ENCODE results near the gene C1orf174. TPM values are rescaled to one million over a fixed set of nuclear protein-coding genes. Genes with fewer than 3 reads are reported as not detected.

The C1orf174 gene
- total RNA-seq, 1 experiment from 2014 or later, result 70.9 TPM

- Histone ChIP-seq H2AFZ (ENCODE audit: low read length) (peak overlapping the region; percentile 95), H3K9ac (ENCODE audit: low read length) (peak overlapping the region; percentile 97), H3K9me3 (ENCODE audit: low read length) (no peaks in the 10 kb centered on the region), H3K9me2 (replicated peaks; ENCODE audit: low read length) (no peaks in the 10 kb centered on the region), H3K27ac (ENCODE audit: low read length) (peak overlapping the region; percentile 85; the same call in 1 of the 2 replicates), H3K4me2 (ENCODE audit: low read length) (peak overlapping the region; percentile 92), H3F3A (ENCODE audit: low read length, unreplicated experiment) (no peaks in the 10 kb centered on the region), H3K79me2 (ENCODE audit: low read length) (peaks cover 59% of the 10 kb centered on the region), H3K27me3 (ENCODE audit: low read length) (no peaks in the 10 kb centered on the region), H4K20me1 (ENCODE audit: low read length) (peaks cover 39% of the 10 kb centered on the region), H3K36me3 (ENCODE audit: low read depth, low read length) (peaks cover 12% of the 10 kb centered on the region), H3K4me1 (ENCODE audit: insufficient read depth, low read length) (peaks cover 10% of the 10 kb centered on the region), H3K4me3 (ENCODE audit: low read length) (peak overlapping the region; percentile 80)
- peak; percentile 40 for DNase-seq
- ATAC-seq, result no peak
- no peak for TF ChIP-seq EZH2 (IDR thresholded peaks at IDR 0.05; ENCODE audit: low read length, unreplicated experiment)
- TF ChIP-seq EZH2phosphoT487 (IDR thresholded peaks at IDR 0.05; ENCODE audit: borderline replicate concordance, low read length), result no peak
- peak; percentile 32; the same call in 1 of the 2 replicates for TF ChIP-seq CTCF (conservative IDR thresholded peaks at IDR 0.05; ENCODE audit: low read depth, low read length)
- POLR2A ChIA-PET (ENCODE audit: unreplicated experiment), result no interaction called here
- intact Hi-C loops (cut with micrococcal nuclease), result no loop called here
- BruUV-seq (replicated peaks), result no TSS peak
- CTCF ChIA-PET, result interaction anchor here (0.7 kb wide), 1 partner anchor 121 kb away, joined by 3 read pairs; no protein-coding TSS in a partner anchor
Observed at GRCh38 chr1:3898994-3899753, 898 bp downstream of the C1orf174 start.

GRCh38 chr1:3898475-3898735 is 1.7 kb downstream of the C1orf174 start:
- ChIA-PET CTCF (no interaction called here), POLR2A (ENCODE audit: unreplicated experiment) (no interaction called here)
- Histone ChIP-seq H3K4me3 (ENCODE audit: low read length) (peak overlapping the region; percentile 80), H3K36me3 (ENCODE audit: low read depth, low read length) (peaks cover 12% of the 10 kb centered on the region), H3K9me3 (ENCODE audit: low read length) (no peaks in the 10 kb centered on the region), H3K9ac (ENCODE audit: low read length) (no peak overlapping the region), H4K20me1 (ENCODE audit: low read length) (peaks cover 44% of the 10 kb centered on the region), H2AFZ (ENCODE audit: low read length) (no peak overlapping the region), H3F3A (ENCODE audit: low read length, unreplicated experiment) (no peaks in the 10 kb centered on the region), H3K4me1 (ENCODE audit: insufficient read depth, low read length) (peaks cover 10% of the 10 kb centered on the region), H3K9me2 (replicated peaks; ENCODE audit: low read length) (no peaks in the 10 kb centered on the region), H3K4me2 (ENCODE audit: low read length) (peak overlapping the region; percentile 92), H3K79me2 (ENCODE audit: low read length) (peaks cover 66% of the 10 kb centered on the region), H3K27me3 (ENCODE audit: low read length) (no peaks in the 10 kb centered on the region), H3K27ac (ENCODE audit: low read length) (no peak overlapping the region)
- DNase-seq, result no peak
- no TSS peak for BruUV-seq (replicated peaks)
- intact Hi-C loops (cut with micrococcal nuclease), result no loop called here
- TF ChIP-seq EZH2 (IDR thresholded peaks at IDR 0.05; ENCODE audit: low read length, unreplicated experiment) (no peak), CTCF (conservative IDR thresholded peaks at IDR 0.05; ENCODE audit: low read depth, low read length) (no peak), EZH2phosphoT487 (IDR thresholded peaks at IDR 0.05; ENCODE audit: borderline replicate concordance, low read length) (no peak)
- no peak for ATAC-seq

- no peak overlapping the region for H3K9ac ChIP-seq (ENCODE audit: low read length)
- no peak overlapping the region for H3K27ac ChIP-seq (ENCODE audit: low read length)
Observed at GRCh38 chr1:3896396-3897000, 3.6 kb downstream of the C1orf174 start.

More at GRCh38 chr1:3896396-3897000, 3.6 kb downstream of the C1orf174 start:
- H3K4me1 ChIP-seq (ENCODE audit: insufficient read depth, low read length), result peaks cover 10% of the 10 kb centered on the region
- ChIA-PET POLR2A (ENCODE audit: unreplicated experiment) (no interaction called here), CTCF (no interaction called here)
- intact Hi-C loops (cut with micrococcal nuclease), result no loop called here
- no peaks in the 10 kb centered on the region for H3F3A ChIP-seq (ENCODE audit: low read length, unreplicated experiment)
- no peak overlapping the region for H3K4me3 ChIP-seq (ENCODE audit: low read length)
- DNase-seq (no peak), ATAC-seq (no peak)
- peaks cover 52% of the 10 kb centered on the region for H4K20me1 ChIP-seq (ENCODE audit: low read length)
- peaks cover 77% of the 10 kb centered on the region for H3K79me2 ChIP-seq (ENCODE audit: low read length)
- no peak overlapping the region for H3K4me2 ChIP-seq (ENCODE audit: low read length)
- peaks cover 17% of the 10 kb centered on the region for H3K36me3 ChIP-seq (ENCODE audit: low read depth, low read length)
- no TSS peak for BruUV-seq (replicated peaks)
- no peaks in the 10 kb centered on the region for H3K9me2 ChIP-seq (replicated peaks; ENCODE audit: low read length)
- no peak overlapping the region for H2AFZ ChIP-seq (ENCODE audit: low read length)
- H3K27me3 ChIP-seq (ENCODE audit: low read length), result no peaks in the 10 kb centered on the region
- H3K9me3 ChIP-seq (ENCODE audit: low read length), result no peaks in the 10 kb centered on the region
- no peak for TF ChIP-seq EZH2 (IDR thresholded peaks at IDR 0.05; ENCODE audit: low read length, unreplicated experiment)
- no peak for TF ChIP-seq EZH2phosphoT487 (IDR thresholded peaks at IDR 0.05; ENCODE audit: borderline replicate concordance, low read length)
- no peak for TF ChIP-seq CTCF (conservative IDR thresholded peaks at IDR 0.05; ENCODE audit: low read depth, low read length)
